Thoracic aorta (tissue), 2 donors: ENCODE data around the gene C16orf89. TPM values are rescaled to one million over a fixed set of nuclear protein-coding genes. Genes with fewer than 3 reads are reported as not detected.

ENCODE experiments used
- ATAC-seq: fragments of 150-250 bp; one replicate; pipeline ENCODE4 v1.8.0; 2017; ENCODE audit warnings: low read depth; ENCODE audit not compliant: insufficient number of reproducible peaks, low FRiP score
- DNase-seq: peaks from one replicate; pipeline ENCODE4 v3.0.0-alpha.2; 2020; ENCODE audit warnings: low spot score
- H3K27ac ChIP-seq, 2 donors: fragments of 200-600 bp; sonication (generic); 1 replicate in 1 of 2; 2 replicates in 1 of 2; pipeline ENCODE4 v1.5.1; 2016; ENCODE audit warnings: mild to moderate bottlenecking in 2 of 2, moderate library complexity in 2 of 2
- H3K27me3 ChIP-seq: fragments of 200-600 bp; sonication (generic); replicated peaks from 2 replicates; pipeline ENCODE4 v1.6.0; 2016; ENCODE audit warnings: mild to moderate bottlenecking; ENCODE audit not compliant: insufficient read depth
- H3K36me3 ChIP-seq: fragments of 200-600 bp; sonication (generic); one replicate; pipeline ENCODE4 v1.5.1; 2016
- H3K4me1 ChIP-seq, 2 donors: fragments of 200-600 bp; sonication (generic); 1 replicate in 1 of 2; 2 replicates in 1 of 2; pipeline versions ENCODE4 v1.5.1 to v1.6.0; 2016; ENCODE audit warnings: low read depth in 2 of 2, mild to moderate bottlenecking in 1 of 2; ENCODE audit not compliant: control insufficient read depth in 1 of 2
- H3K4me3 ChIP-seq: fragments of 200-600 bp; sonication (generic); 2 replicates; pipeline ENCODE4 v1.5.1; 2016; ENCODE audit warnings: mild to moderate bottlenecking
- H3K9me3 ChIP-seq: fragments of 200-600 bp; sonication (generic); 2 replicates; pipeline ENCODE4 v1.5.1; 2016
- total RNA-seq, 2 donors: library from RNA; depleted of rRNA; stranded (reverse); fragments of >200 nt; gene quantifications; one replicate each; pipeline versions ENCODE4 v1.1.0 to v1.2.3, GENCODE V29; 2016
- TF ChIP-seq, protein P1 (sequence below): fragments of 200-600 bp; sonication (generic); IDR thresholded peaks from one replicate; pipeline ENCODE4 v1.5.1; 2019; ENCODE audit warnings: antibody characterized with exemption

C16orf89 gene
- total RNA-seq, 2 donors from 2014 or later: 11.6 to 21.4 TPM

DNA sequence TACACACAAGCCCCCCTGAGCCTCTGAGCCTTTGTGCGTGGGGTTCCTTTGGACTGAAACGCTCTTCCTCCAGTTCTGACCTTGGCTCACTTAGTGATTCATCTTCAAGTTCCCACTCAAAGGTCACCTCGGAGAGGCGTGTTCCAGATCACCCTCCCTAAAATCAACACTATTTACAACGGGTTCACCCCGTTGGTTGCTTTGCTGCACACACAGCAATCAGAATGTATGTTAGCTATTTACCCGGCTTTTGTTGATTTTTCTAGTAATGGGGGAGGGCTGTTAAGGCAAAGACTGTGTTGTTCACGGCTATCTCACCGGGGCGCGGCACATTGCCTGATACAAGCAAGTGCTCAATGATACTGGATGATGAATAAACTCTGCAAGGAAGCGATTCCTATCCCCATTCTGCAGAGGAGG lies 33.0 kb downstream of the C16orf89 start:
- H3K9me3 ChIP-seq: no peaks in the 10 kb centered on the region
- peak overlapping the region; percentile 79 for H3K4me3 ChIP-seq
- H3K27ac ChIP-seq: no peak overlapping the region
- no peak for DNase-seq
- TF ChIP-seq, protein P1, sequence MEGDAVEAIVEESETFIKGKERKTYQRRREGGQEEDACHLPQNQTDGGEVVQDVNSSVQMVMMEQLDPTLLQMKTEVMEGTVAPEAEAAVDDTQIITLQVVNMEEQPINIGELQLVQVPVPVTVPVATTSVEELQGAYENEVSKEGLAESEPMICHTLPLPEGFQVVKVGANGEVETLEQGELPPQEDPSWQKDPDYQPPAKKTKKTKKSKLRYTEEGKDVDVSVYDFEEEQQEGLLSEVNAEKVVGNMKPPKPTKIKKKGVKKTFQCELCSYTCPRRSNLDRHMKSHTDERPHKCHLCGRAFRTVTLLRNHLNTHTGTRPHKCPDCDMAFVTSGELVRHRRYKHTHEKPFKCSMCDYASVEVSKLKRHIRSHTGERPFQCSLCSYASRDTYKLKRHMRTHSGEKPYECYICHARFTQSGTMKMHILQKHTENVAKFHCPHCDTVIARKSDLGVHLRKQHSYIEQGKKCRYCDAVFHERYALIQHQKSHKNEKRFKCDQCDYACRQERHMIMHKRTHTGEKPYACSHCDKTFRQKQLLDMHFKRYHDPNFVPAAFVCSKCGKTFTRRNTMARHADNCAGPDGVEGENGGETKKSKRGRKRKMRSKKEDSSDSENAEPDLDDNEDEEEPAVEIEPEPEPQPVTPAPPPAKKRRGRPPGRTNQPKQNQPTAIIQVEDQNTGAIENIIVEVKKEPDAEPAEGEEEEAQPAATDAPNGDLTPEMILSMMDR: no peak
- ATAC-seq: no peak
- peaks cover 4 to 19% of the 10 kb centered on the region in 2 donors for H3K4me1 ChIP-seq
- H3K27me3 ChIP-seq: no peaks in the 10 kb centered on the region
- no peaks in the 10 kb centered on the region for H3K36me3 ChIP-seq

DNA sequence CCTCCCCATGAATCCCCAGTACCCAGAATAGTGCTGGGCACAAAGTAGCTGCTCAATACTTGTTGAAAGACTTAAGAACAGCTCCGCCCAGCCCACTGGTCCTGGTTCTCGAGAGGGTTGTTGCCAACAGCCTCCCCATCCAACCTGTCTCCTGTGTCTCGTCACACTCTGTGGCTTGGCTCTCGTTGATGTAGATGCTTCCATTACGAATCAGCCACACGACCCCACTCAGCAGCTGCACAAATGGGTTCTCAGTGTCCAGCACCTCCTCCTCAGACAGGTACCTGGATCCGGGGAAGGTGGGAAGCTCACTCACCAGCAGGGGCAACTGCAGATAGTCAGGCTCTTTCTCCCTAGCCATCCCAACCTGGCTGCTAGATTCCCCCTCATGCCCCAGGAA lies 34.2 kb downstream of the C16orf89 start:
- Histone ChIP-seq H3K27me3 (no peaks in the 10 kb centered on the region), H3K4me1 (peaks cover 4 to 19% of the 10 kb centered on the region in 2 donors), H3K9me3 (no peaks in the 10 kb centered on the region), H3K4me3 (no peak overlapping the region), H3K27ac (no peak overlapping the region), H3K36me3 (peaks cover 4% of the 10 kb centered on the region)
- TF ChIP-seq, protein P1: no peak
- no peak for DNase-seq
- ATAC-seq: no peak

DNA sequence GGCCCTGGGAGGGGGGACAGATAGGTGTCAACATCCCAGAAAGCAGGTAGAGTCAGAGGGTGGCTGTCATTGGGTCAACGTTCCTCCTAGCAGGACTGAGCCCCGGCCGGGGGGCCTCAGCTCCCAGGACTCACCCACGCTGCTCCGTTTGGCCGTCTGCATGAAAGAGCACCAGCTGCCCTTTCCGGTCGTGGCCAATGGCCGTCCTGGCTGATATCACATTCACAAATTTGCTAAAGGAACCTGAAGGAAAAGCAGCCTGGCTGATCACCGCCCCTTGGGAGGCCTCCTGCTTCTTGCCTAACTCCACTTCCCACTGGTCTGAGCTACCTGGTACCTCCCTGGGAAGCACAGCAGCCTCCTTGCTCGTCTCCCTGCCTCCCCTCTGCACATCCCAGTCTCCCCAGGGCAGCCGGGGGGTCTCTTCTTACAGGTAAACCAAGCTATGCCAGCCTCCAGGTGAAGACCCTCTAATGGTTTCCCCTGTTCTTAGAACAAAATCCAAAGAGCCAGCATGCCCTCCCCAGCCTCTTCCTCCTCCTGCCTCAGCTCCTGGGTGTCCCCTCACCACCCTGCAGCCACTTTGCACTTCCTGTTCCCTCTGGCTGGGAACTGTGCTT lies 35.4 kb downstream of the C16orf89 start:
- peaks cover 4% of the 10 kb centered on the region for H3K36me3 ChIP-seq
- H3K9me3 ChIP-seq: no peaks in the 10 kb centered on the region
- DNase-seq: no peak
- TF ChIP-seq, protein P1: no peak
- no peak for ATAC-seq
- no peak overlapping the region for H3K27ac ChIP-seq
- H3K4me3 ChIP-seq: no peak overlapping the region
- peaks cover 4 to 19% of the 10 kb centered on the region in 2 donors for H3K4me1 ChIP-seq
- no peaks in the 10 kb centered on the region for H3K27me3 ChIP-seq

DNA sequence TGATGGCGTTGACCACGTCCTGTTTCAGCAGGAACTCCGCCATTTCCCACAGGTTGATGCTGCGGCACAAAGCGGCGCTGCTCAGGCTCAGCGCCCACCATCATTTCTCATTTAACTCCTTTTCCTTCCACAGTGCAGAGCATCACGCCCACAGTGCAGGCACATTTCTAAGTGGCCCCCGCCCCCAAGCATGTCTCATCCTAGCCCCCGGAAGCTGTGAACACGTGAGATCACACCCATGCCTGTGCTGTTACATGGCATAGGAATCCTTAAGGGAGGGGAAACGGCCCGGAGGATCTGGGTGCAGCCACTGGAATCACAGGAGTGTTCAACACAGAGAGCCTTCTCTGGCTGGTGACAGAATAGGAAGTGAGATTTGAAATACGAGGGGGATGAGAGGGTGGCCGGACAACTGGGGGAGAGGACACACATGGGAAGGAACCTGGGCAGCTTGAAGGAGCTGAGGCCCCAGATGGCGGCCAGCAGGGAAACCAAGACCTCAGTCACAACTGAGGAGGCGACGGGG lies 36.7 kb downstream of the C16orf89 start:
- Histone ChIP-seq H3K36me3 (peaks cover 4% of the 10 kb centered on the region), H3K9me3 (no peaks in the 10 kb centered on the region), H3K4me3 (no peak overlapping the region), H3K27ac (no peak overlapping the region), H3K27me3 (no peaks in the 10 kb centered on the region), H3K4me1 (peaks cover under 1 to 13% of the 10 kb centered on the region in 2 donors)
- no peak for ATAC-seq
- DNase-seq: no peak
- TF ChIP-seq, protein P1: no peak

DNA sequence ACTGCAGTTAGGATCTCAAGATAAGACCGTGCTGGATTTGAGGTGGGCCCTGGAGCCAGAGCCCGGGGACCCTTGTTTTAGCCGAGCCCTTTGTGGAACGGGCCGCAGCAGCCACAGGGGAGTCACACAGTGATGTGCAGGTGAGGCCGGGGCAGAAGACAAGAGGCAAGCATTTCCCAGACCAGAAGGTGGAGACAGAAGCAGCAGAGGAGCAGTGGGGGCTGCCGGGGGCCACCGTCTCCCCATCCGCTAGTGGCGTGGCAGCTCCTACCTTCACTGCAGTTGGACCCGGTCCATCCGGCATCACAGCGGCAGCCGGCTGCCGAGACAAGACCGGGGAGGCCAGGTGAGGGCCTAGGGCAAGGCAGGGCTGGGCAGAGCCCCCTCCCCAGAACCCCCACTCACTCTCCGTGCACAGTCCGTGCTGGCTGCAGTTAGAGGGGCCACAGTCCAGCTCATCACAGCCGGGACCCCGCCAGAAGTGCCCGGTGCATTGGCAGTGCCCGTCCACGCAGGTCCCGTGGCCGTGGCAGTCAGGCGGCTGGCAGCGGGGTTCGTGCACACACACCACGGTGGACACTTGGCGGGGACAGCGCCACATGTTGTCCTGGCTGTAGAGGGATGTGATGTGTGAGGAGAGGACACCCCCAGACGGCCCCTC lies 38.1 kb downstream of the C16orf89 start:
- peaks cover 4% of the 10 kb centered on the region for H3K36me3 ChIP-seq
- TF ChIP-seq, protein P1: no peak
- ATAC-seq: no peak

More for the DNA sequence above, 38.1 kb downstream of the C16orf89 start:
- no peak overlapping the region for H3K4me3 ChIP-seq
- no peaks in the 10 kb centered on the region for H3K9me3 ChIP-seq
- DNase-seq: no peak
- H3K27ac ChIP-seq: no peak overlapping the region
- peaks cover 0 to 7% of the 10 kb centered on the region in 2 donors for H3K4me1 ChIP-seq
- no peaks in the 10 kb centered on the region for H3K27me3 ChIP-seq
